Brain pericyte (primary cell): ENCODE data around the gene NSG2.
"Not testable (repeated sequence)": the region's sequence is repeated elsewhere in the genome, so short reads cannot be mapped to it uniquely, and the experiment has no call there.

Source experiments
- DNase-seq: peaks from one replicate; pipeline ENCODE4 v3.0.0-alpha.2; 2012; ENCODE audit warnings: low read depth, low spot score

Gene NSG2

DNA sequence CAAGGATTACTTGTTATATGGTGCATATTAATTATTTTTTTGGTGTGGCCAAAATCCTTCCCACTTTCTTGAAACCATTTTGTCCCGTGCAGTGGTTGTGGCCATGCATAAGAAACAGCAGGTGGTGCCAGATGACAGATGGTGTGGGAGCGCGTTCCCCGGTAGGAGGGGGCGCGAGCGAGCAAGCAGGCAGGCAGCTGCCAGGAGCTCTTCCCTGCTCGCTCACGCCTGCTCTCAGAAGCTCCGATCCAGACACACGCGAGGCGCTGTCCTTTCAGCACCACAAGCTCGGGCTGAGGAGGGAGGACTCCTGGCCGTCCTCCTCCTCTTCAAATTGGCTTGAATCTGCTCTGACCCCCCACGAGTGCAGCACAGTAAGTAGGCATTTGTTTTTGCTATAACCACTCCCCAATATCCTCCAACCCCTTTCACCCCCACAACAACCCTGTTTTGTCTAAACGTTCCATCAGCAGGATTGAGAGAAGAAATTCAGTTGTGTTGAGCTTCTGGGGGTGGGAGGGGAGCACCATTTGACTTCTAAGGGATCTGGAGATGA, at the start of gene NSG2:
NSG2 (plus strand) TSS at position 237 of the 556 bp plus-strand sequence. CDS start 1,050 bp downstream, outside the sequence.
- peak; percentile 5 for DNase-seq

DNA sequence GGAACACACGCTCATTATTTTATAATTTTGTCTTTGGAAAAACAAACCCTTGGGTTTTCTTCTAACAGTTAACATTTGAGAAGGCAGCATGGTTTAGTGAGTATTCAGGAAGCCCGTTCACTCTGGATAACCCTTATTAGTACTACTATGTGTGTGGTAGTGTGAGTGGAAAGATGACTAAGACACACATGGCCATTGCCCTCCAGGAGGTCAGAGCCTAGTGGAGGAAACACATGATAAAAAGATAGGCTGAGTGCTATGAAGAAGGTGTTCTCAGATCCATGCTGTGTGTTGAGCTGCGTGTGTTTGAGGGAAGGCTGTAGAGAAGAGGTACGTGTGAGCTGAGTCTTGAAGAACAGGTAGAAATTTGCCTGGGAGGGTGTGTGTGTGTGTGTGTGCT, 48.2 kb upstream of the NSG2 start:
- DNase-seq = no peak

GRCh38 chr5:173998531-173998930, 47.0 kb upstream of the NSG2 start:
- DNase-seq = no peak

DNA sequence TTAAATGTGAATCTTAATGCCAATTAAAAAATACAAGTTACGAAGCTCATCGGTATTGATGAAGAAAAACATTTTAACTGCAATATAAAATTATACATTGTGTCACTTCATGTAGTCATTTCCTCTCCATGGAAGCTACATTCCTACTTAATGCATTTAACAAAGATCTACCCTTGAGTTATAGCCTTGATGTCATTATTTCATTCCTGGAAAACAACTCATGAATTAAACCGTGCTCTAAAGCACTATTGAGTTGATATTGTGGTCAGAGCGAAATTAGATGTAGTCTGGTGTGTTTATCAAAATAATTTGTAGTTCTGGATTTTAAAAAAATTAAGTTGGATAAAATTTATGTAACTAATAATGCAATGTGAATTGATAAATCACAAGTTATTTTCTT, 45.4 kb upstream of the NSG2 start:
- DNase-seq = no peak

DNA sequence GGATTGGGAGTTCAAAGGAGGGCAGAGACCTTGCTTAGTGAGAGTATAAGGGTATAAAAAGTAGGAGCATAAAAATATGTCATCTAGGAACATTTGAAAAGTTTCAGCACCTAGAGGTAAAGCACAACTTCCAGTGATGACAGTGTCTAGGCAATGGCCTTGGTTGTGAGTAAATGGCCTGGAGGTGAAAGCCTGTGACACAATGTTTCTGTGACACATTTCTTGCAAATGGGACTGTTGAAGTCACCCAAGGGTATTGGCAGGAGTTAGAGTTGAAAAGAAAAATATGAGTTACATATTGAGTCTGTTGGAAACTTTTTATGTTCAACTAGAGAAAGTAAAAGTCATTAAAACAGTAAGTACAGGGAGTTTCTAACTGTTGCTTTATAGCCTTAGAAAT, 41.7 kb upstream of the NSG2 start:
- no peak for DNase-seq

DNA sequence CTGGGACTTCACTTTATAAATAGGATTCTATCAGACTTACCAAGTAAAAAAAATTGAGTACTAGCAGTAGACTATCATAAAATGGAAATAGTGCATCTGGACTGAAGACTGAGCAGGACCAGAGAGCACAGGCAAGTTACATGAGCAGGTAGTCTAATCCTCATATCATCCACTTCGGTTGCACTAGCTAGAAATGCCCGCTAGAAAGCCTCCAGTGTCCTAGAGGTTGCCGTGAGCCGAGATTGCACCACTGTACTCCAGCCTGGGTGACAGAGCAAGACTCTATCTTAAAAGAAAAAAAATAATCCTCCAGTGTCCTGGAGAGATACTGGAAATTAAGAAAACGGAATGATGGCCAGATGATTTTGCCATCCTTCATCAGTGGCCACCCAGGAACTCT, 36.6 kb upstream of the NSG2 start:
- no peak for DNase-seq

- no peak for DNase-seq
Measured at GRCh38 chr5:174010365-174010764, 35.1 kb upstream of the NSG2 start.

GRCh38 chr5:174011441-174011840, 34.1 kb upstream of the NSG2 start:
- DNase-seq = no peak

DNA sequence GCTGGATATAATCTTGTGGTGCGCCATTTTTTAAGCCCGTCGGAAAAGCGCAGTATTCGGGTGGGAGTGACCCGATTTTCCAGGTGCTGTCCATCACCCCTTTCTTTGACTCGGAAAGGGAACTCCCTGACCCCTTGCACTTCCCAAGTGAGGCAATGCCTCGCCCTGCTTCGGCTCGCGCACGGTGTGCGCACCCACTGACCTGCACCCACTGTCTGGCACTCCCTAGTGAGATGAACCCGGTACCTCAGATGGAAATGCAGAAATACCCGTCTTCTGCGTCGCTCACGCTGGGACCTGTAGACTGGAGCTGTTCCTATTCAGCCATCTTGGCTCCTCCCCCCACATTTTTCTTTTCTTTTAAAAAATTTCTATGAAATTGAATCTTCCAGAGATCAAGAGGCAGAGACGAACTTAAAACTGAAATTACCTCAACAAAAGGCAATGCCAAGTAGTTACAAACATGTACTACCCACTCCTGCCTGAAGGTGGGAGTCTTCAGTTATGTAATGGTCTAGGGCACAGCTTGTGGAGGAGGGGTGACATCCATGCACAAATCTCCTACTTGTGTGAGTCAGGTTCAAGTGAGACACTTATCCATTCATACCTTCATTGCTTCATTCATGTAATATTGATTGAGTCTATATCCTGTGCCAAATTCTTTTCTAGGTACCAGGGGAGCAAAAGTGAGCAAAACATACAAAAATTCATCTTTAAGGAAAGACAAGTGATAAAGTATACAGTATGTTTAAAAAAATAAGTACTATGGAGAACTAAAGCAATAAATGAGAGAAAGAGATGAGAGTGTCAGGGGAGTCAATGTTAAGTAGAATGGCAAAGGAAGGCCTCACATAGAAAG, 25.2 kb upstream of the NSG2 start:
- not testable (repeated sequence) for DNase-seq

- DNase-seq = no peak
Measured at GRCh38 chr5:174020928-174021304, 24.6 kb upstream of the NSG2 start.

- DNase-seq = no peak
Measured at GRCh38 chr5:174022384-174023095, 23.0 kb upstream of the NSG2 start.

GRCh38 chr5:174030286-174030685, 15.2 kb upstream of the NSG2 start:
- DNase-seq = no peak

DNA sequence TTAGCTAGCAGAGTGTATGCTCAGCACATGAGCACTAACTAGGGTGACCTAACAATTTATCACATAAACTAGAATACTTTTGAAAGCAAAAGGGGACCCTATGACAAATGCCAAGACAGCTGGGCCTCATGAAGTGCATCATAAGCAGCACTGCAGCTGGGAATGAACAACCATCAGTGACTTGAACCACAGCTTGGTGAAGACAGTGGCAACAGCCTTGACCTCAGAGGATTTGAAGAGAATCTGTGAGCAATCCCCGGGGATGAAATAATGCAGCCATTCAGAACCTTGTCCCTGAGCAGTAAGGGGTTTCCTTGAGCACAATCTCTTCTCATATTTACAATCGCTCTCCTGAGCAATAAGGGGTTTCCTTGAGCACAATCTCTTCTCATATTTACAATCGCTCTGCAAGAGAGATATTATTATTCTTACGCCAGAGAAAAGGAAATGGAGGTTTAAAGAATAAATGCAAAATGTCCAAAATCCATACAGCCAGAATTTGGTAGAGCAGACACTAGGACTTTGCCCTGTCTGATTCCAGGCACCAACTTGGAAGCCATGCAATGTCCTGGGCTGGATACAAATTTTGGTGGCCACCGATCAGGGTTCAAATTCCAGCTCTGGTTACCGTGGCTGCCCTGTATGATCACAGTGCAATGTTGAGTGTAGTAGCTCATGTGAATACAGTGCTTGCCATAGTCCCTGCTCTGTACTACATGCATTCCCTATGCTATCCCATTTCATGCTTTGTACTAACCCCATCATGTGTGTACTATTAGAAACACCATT, 846 bp upstream of the NSG2 start:
- DNase-seq = no peak

DNA sequence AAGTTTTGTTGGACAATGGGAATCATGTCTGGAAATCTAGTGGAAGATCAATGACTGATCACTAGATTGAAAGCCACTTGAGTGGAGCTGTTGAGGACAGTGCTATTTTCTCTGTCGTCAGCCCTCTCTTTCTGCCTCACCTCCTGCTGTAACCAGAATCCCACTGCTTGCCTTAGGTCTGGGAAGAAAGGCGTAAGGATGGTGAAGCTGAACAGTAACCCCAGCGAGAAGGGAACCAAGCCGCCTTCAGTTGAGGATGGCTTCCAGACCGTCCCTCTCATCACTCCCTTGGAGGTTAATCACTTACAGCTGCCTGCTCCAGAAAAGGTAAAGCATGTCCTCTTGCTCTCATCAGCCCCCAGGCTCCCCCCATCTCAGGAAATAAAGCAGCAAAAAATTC, 1.1 kb downstream of the NSG2 start:
- no peak for DNase-seq

- DNase-seq = no peak
Measured at GRCh38 chr5:174047472-174048099, 2.1 kb downstream of the NSG2 start.

- no peak for DNase-seq
Measured at GRCh38 chr5:174052636-174053035, 7.1 kb downstream of the NSG2 start.

DNA sequence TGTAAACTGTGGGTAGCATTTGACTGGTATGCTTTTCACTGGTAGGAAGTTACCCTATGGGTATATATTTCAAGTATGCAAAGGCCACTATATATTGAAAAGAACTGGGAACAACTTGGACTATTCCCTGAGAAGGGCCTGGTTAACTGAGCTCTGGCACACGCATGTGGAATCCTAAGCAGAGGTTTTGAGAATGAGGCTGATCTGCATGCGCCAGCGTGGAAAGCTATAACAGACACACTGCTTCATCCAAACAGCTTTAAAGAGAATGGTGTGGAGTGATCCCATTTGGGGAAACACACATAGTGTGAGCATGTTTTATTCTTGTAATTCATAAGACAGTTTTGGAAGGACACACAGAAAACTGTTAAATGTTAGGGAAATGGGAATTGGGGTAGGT, 8.4 kb downstream of the NSG2 start:
- no peak for DNase-seq

DNA sequence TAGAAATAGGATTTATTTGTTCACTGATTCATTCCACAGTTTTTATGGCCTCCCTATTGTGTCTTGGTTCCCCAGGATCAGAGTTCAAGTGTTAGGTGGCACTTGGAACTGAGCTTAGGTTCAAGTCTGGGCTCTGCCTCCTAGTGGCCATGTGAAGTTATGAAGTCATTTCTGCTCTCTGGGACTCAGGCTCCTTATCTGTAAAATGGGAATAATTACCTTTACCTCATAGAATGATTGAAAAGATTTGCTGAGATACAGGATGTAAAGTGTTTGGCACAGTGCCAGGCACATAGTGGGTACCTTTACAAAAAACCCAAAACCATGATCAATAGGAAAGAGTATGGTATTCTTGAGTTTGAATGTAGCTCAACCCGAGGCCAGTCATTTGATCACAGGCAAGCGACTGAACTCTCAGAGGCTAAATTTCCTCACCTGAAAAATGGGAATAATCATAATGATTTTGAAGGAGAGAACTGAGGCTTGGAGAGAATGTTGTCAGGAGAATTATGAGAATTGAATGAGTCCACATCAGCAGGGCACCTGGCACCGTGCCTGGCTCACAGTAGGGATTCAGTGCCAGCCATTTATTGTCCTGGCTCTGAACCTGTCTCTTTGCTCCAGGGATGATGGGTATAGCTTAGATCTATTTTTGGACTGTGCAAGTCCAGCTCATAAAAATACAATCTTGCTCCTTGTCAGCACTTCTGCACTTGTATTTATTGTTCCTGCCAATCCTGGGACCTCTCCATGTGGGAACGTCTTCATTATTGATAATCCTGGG, 10.8 kb downstream of the NSG2 start:
- DNase-seq = no peak

DNA sequence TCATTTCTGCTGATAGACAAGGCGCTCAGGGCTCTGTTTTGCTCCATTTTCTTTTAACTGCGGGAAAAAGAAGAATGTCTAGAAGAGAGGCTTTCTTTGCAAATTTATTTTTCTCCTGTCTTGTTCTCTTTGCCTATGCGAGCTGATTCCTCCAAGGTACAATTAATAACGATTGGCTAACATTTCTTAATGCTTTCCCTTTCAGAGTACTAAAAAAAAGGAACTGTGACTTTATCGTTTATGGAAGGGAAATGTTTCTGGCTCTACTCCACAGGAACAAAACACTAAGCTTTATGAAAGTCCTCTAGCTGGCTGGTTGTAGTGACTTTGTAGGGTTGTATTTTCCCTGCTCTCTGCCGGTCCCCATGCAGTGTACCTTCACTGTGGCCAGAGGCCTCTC, 11.7 kb downstream of the NSG2 start:
- DNase-seq = no peak

GRCh38 chr5:174058433-174059122, 13.1 kb downstream of the NSG2 start:
- no peak for DNase-seq
